IPS DF 19.7 (cell line): Measurements from ENCODE around the gene PLPPR1.

Experiments used
- DNase-seq: peaks from one replicate; pipeline ENCODE4 v3.0.0-alpha.2; 2013; ENCODE audit warnings: low read depth, low spot score

PLPPR1 gene

GRCh38 chr9:101341958-101342357 lies 313.4 kb downstream of the PLPPR1 start:
- no peak for DNase-seq

GRCh38 chr9:101342595-101342994 lies 314.1 kb downstream of the PLPPR1 start:
- no peak for DNase-seq

- no peak for DNase-seq
Measured at GRCh38 chr9:101350285-101350684, 321.8 kb downstream of the PLPPR1 start.

- DNase-seq: no peak
Measured at GRCh38 chr9:101352892-101353463, 324.5 kb downstream of the PLPPR1 start.

- no peak for DNase-seq
Measured at GRCh38 chr9:101353683-101354082, 325.2 kb downstream of the PLPPR1 start.

GRCh38 chr9:101354143-101354764 lies 325.7 kb downstream of the PLPPR1 start:
- DNase-seq: no peak

GRCh38 chr9:101354765-101355708 lies 326.5 kb downstream of the PLPPR1 start:
- DNase-seq: no peak

- no peak for DNase-seq
Measured at GRCh38 chr9:101356619-101357018, 328.1 kb downstream of the PLPPR1 start.

- DNase-seq: no peak
Measured at GRCh38 chr9:101359679-101360078, 331.2 kb downstream of the PLPPR1 start.

- DNase-seq: no peak
Measured at GRCh38 chr9:101360647-101361046, 332.1 kb downstream of the PLPPR1 start.

GRCh38 chr9:101362450-101362849 lies 333.9 kb downstream of the PLPPR1 start:
- no peak for DNase-seq

GRCh38 chr9:101365181-101365580 lies 336.7 kb downstream of the PLPPR1 start:
- DNase-seq: no peak

GRCh38 chr9:101366038-101366756 lies 337.7 kb downstream of the PLPPR1 start:
- DNase-seq: no peak

GRCh38 chr9:101367323-101367722 lies 338.8 kb downstream of the PLPPR1 start:
- no peak for DNase-seq

- no peak for DNase-seq
Measured at GRCh38 chr9:101369286-101369685, 340.8 kb downstream of the PLPPR1 start.

GRCh38 chr9:101369884-101370531 lies 341.5 kb downstream of the PLPPR1 start:
- DNase-seq: no peak

- no peak for DNase-seq
Measured at GRCh38 chr9:101371813-101372212, 343.3 kb downstream of the PLPPR1 start.

- DNase-seq: no peak
Measured at GRCh38 chr9:101372327-101373118, 344.0 kb downstream of the PLPPR1 start.
